GM23338 (cell line): ENCODE measurements around the gene BANP. TPM values are rescaled to one million over a fixed set of nuclear protein-coding genes. Genes with fewer than 3 reads are reported as not detected.

ENCODE experiments used
- ATAC-seq: fragments of 200-7000 bp; cut with Tn5 transposase; 3 replicates; pipeline ENCODE4 v1.9.1; 2020
- DNase-seq: peaks from one replicate; pipeline ENCODE4 v3.0.0-alpha.2; 2015; ENCODE audit warnings: low spot score
- H2AFZ ChIP-seq: fragments of 200-600 bp; sonication (generic); 2 replicates; pipeline ENCODE4 v1.8.0; 2016; ENCODE audit warnings: antibody characterized with exemption, mild to moderate bottlenecking, moderate library complexity
- H3F3A ChIP-seq: fragments of 200-600 bp; sonication (generic); replicated peaks from 2 replicates; pipeline ENCODE4 v1.8.0; 2017; ENCODE audit warnings: antibody characterized with exemption, mixed run types, low read depth
- H3K27ac ChIP-seq: fragments of 200-600 bp; sonication (generic); 2 replicates; pipeline ENCODE4 v1.6.1; 2016; ENCODE audit warnings: low read depth
- H3K27me3 ChIP-seq: fragments of 200-600 bp; sonication (generic); 2 replicates; pipeline ENCODE4 v1.8.0; 2016; ENCODE audit warnings: mild to moderate bottlenecking, mixed run types, moderate library complexity; ENCODE audit not compliant: insufficient read depth
- H3K36me3 ChIP-seq: fragments of 200-600 bp; sonication (generic); 2 replicates; pipeline ENCODE4 v1.8.0; 2016; ENCODE audit warnings: mild to moderate bottlenecking; ENCODE audit not compliant: insufficient read depth
- H3K4me1 ChIP-seq: fragments of 200-600 bp; sonication (generic); 2 replicates; pipeline ENCODE4 v1.8.0; 2016; ENCODE audit warnings: mild to moderate bottlenecking, moderate library complexity; ENCODE audit not compliant: insufficient read depth
- H3K4me2 ChIP-seq: fragments of 200-600 bp; sonication (generic); 2 replicates; pipeline ENCODE4 v1.7.1; 2017; ENCODE audit warnings: mixed run types
- H3K4me3 ChIP-seq: fragments of 200-600 bp; sonication (generic); 2 replicates; pipeline ENCODE4 v1.6.1; 2016; ENCODE audit warnings: mixed run types
- H3K79me2 ChIP-seq: fragments of 200-600 bp; sonication (generic); replicated peaks from 2 replicates; pipeline ENCODE4 v1.8.0; 2017; ENCODE audit warnings: mild to moderate bottlenecking; ENCODE audit not compliant: insufficient read depth
- H3K9me2 ChIP-seq: fragments of 200-600 bp; sonication (generic); 2 replicates; pipeline ENCODE4 v1.8.0; 2017; ENCODE audit not compliant: insufficient read depth
- H4K20me1 ChIP-seq: fragments of 200-600 bp; sonication (generic); replicated peaks from 2 replicates; pipeline ENCODE4 v1.8.0; 2017; ENCODE audit warnings: mild to moderate bottlenecking; ENCODE audit not compliant: insufficient read depth
- H3K27ac Mint-ChIP-seq: 2 replicates; pipeline ENCODE4 v1.8.0; 2020; ENCODE audit warnings: inconsistent platforms, mild to moderate bottlenecking, moderate library complexity, mixed read lengths
- H3K27me3 Mint-ChIP-seq: 3 replicates; pipeline ENCODE4 v1.8.0; 2022; ENCODE audit warnings: low read depth, mild to moderate bottlenecking, moderate library complexity, mixed read lengths, inconsistent platforms; ENCODE audit not compliant: insufficient read depth, poor library complexity
- H3K36me3 Mint-ChIP-seq: 3 replicates; pipeline ENCODE4 v1.8.0; 2021; ENCODE audit warnings: low read depth, mild to moderate bottlenecking, inconsistent platforms, moderate library complexity, mixed read lengths
- H3K4me1 Mint-ChIP-seq: 3 replicates; pipeline ENCODE4 v1.8.0; 2020; ENCODE audit warnings: mild to moderate bottlenecking, inconsistent platforms, mixed read lengths
- H3K4me3 Mint-ChIP-seq: 3 replicates; pipeline ENCODE4 v1.8.0; 2021; ENCODE audit warnings: moderate library complexity, mild to moderate bottlenecking, inconsistent platforms, mixed read lengths
- H3K9me3 Mint-ChIP-seq: 3 replicates; pipeline ENCODE4 v1.8.0; 2020; ENCODE audit warnings: moderate library complexity, mild to moderate bottlenecking, inconsistent platforms, mixed read lengths
- CREB1 ChIP-seq: fragments of 250-450 bp; sonication (Bioruptor Pico); IDR thresholded peaks from 2 replicates; pipeline ENCODE4 v1.5.0; 2020; ENCODE audit warnings: low read depth, mild to moderate bottlenecking, moderate library complexity
- EZH2 ChIP-seq: fragments of 200-600 bp; sonication (generic); IDR thresholded peaks from one replicate; pipeline ENCODE4 v1.8.0; 2017; ENCODE audit warnings: antibody characterized with exemption, mild to moderate bottlenecking, low read depth; ENCODE audit not compliant: unreplicated experiment
- EZH2phosphoT487 ChIP-seq: fragments of 200-600 bp; sonication (generic); IDR thresholded peaks from one replicate; pipeline ENCODE4 v1.8.1; 2018; ENCODE audit warnings: antibody characterized with exemption; ENCODE audit not compliant: unreplicated experiment
- NANOG ChIP-seq: IDR thresholded peaks from 2 replicates; pipeline ENCODE4 v1.6.1; 2016; ENCODE audit warnings: antibody characterized with exemption, borderline replicate concordance
- POLR2AphosphoS5 ChIP-seq: IDR thresholded peaks from 2 replicates; pipeline ENCODE4 v1.6.1; 2016; ENCODE audit warnings: antibody characterized with exemption, low read depth
- REST ChIP-seq: IDR thresholded peaks from one replicate; pipeline ENCODE4 v1.6.1; 2018; ENCODE audit warnings: antibody characterized with exemption; ENCODE audit not compliant: unreplicated experiment
- STAT1 ChIP-seq: IDR thresholded peaks from one replicate; pipeline ENCODE4 v1.6.1; 2016; ENCODE audit warnings: antibody characterized with exemption; ENCODE audit not compliant: unreplicated experiment
- ZNF114 ChIP-seq: fragments of 250-450 bp; sonication (Bioruptor Pico); IDR thresholded peaks from 2 replicates; pipeline ENCODE4 v1.5.0; 2020; ENCODE audit warnings: mild to moderate bottlenecking, moderate library complexity
- ZNF331 ChIP-seq: fragments of 250-450 bp; sonication (Bioruptor Pico); IDR thresholded peaks from 2 replicates; pipeline ENCODE4 v1.5.0; 2020; ENCODE audit warnings: low read depth, mild to moderate bottlenecking, moderate library complexity
- ZNF462 ChIP-seq: fragments of 250-450 bp; sonication (Bioruptor Pico); IDR thresholded peaks from 2 replicates; pipeline ENCODE4 v1.5.0; 2020; ENCODE audit warnings: mild to moderate bottlenecking, moderate library complexity
- polyA plus RNA-seq: library from polyadenylated mRNA; unstranded; fragments of >200 nt; fragmentation: Nextera tagmentation; extraction: Ambion mirVana; gene quantifications from 2 replicates; pipeline ENCODE4 v1.2.1, GENCODE V29; 2016
- total RNA-seq: library from RNA; depleted of rRNA; stranded (reverse); fragments of >200 nt; shearing (Covaris generic); gene quantifications from 2 replicates; pipeline ENCODE4 v1.2.3, GENCODE V29; 2014

BANP gene
- total and polyA plus RNA-seq, 2 experiments from 2014 or later: 22.3 to 48.0 TPM

GRCh38 chr16:88019821-88020515, 68.7 kb downstream of the BANP start (continued):
- TF ChIP-seq ZNF462 (CRISPR knock-in tag) (no peak), STAT1 (no peak), CREB1 (no peak), EZH2 (no peak)

GRCh38 chr16:88020516-88020885, 69.3 kb downstream of the BANP start:
- Histone ChIP-seq H3F3A (no peaks in the 10 kb centered on the region), H3K4me3 (no peak overlapping the region), H3K4me2 (no peak overlapping the region), H3K27me3 (no peaks in the 10 kb centered on the region), H3K36me3 (no peaks in the 10 kb centered on the region), H3K79me2 (0 out of 2 replicates have a peak, but pooled peaks cover 3% of the 10 kb centered on the region), H3K9me2 (no peaks in the 10 kb centered on the region), H2AFZ (no peak overlapping the region), H3K27ac (no peak overlapping the region), H4K20me1 (no peaks in the 10 kb centered on the region), H3K4me1 (no peaks in the 10 kb centered on the region)
- Mint-ChIP-seq H3K9me3 (no peaks in the 10 kb centered on the region), H3K4me3 (no peak overlapping the region; the same call in 2 of the 3 replicates), H3K4me1 (peaks cover 42% of the 10 kb centered on the region), H3K36me3 (peaks cover 25% of the 10 kb centered on the region), H3K27ac (peak overlapping the region; percentile 89), H3K27me3 (peaks cover 17% of the 10 kb centered on the region)
- DNase-seq (no peak), ATAC-seq (no peak)
- TF ChIP-seq EZH2 (no peak), ZNF331 (CRISPR knock-in tag) (no peak), EZH2phosphoT487 (no peak), CREB1 (no peak), ZNF114 (CRISPR knock-in tag) (no peak), REST (no peak), POLR2AphosphoS5 (no peak), NANOG (no peak)
